ENCODE results near the gene RCOR3.
"Not testable (repeated sequence)": the region's sequence is repeated elsewhere in the genome, so short reads cannot be mapped to it uniquely, and the experiment has no call there.

The RCOR3 gene

GRCh38 chr1:211260141-211261107, 1.3 kb downstream of the RCOR3 start:
- peak; percentile 83 for DNase-seq

DNA sequence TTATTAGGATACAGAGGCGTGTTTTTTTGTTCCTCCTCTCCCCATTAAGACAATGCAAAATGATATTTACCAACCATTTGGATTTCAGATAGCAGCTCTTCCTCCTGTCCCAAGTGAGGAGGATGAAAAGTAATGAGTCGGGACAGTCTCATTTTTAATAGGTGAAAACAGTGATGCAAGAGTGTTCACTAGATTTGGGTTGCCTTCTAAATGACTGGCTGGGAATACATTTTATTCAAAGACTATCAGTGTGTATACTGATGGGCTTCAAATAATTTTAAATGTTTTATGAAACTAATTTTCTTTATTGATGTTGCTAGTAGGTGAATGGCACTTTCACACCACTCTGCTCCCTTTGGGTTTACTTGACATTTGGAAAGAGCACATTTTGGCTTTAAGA, 2.1 kb downstream of the RCOR3 start:
- DNase-seq: no peak

GRCh38 chr1:211263022-211263421, 3.9 kb downstream of the RCOR3 start:
- DNase-seq: not testable (repeated sequence)

GRCh38 chr1:211267204-211267857, 8.2 kb downstream of the RCOR3 start:
- no peak for DNase-seq

GRCh38 chr1:211279340-211279739, 20.2 kb downstream of the RCOR3 start:
- no peak for DNase-seq

DNA sequence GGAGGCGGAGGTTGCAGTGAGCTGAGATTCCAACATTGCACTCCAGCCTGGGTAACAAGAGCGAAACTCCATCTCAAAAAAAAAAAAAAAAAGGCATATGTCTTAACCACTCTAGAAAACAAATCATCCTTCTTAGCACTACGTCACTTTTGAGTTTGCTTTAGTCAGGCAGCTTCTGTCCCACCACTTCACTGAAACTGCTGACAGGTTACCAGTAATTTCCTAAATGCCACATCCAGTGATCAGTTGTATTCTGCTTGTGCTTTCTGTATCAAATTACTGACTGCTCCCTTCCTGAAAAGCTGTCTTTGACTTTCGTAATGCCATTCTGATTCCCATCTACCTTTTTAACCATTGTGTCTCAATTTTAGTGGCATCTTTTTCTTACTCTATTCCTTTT, 21.7 kb downstream of the RCOR3 start:
- no peak for DNase-seq

GRCh38 chr1:211281320-211282022, 22.3 kb downstream of the RCOR3 start:
- no peak for DNase-seq

- no peak for DNase-seq
These were observed 22.8 kb downstream of the RCOR3 start for GRCh38 chr1:211282023-211282373.

DNA sequence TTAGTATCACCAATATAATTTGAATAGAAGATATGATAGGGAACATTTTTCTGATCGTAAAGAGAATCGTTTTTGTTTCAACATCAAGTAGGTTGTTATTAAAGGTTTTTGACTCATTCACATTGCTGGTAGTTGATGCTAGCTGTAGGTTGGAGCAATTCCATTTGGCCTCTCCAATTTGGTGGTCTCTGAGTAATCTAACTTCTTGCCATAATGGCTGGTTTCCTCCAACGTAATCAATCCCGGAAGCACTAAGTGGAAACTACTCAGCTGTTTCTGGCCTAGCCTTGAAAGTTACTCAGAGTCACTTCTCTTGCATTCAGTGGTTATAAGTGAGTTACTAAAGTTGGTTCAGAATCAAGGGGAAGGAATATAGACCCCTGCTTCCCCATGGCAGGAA, 26.0 kb downstream of the RCOR3 start:
- no peak for DNase-seq

GRCh38 chr1:211287218-211287617, 28.1 kb downstream of the RCOR3 start:
- no peak for DNase-seq

- DNase-seq: no peak
These were observed 33.2 kb downstream of the RCOR3 start for GRCh38 chr1:211292411-211292810.

DNA sequence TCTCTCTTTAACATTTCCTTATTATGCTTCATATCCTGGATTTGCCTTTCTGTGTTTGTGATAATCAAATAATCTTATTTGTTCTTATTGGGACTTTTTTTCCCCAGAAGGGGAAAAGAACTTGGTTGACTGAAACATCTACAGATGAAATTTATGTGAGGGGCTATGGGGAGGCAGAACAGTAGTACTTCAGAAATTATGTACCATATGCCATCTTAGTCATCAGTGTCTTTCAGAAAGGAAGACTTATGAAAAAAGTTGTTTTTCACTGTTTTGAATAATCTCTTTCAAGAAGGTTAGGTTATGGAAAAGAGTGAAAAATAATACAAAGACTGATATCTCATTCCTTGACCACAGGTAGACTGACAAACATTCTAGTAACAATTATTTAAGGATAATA, 37.2 kb downstream of the RCOR3 start:
- DNase-seq: no peak

DNA sequence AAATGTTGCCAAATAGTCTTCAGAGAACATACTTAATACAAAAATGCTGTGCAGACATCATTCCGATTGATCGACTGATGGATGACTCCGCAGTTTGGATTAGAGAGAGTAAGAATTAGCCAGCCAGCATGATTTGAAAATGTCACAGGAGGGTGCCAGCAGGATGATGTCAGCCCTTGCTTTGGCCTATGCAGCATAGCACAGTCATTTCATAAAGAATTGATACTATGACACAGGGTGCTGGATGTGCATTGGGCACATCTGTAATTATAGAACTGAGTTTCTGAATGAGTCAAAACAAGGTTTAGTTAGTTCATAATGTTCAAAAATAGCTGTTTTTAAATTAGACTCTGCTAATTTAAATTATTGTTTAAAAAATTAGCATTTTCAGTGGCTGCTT, 45.9 kb downstream of the RCOR3 start:
- no peak for DNase-seq

DNA sequence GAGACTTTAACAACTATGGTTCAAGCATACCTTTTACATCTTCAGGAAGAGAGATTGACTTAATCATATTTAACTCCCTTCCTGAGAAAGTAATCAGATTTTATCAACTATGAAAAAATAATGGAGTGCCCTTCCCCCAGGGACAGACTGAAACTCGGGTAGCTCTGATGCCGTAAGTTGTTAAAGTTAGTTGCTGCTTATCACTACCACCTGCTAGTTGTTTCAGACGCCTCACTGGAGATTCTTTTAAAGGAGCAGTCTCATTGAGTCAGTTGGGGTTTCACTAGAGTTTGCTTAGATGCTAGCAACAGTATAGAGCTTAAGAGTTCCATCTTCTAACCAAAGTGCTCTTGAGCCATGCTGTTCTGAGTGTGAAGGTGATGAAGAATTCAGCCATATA, 50.5 kb downstream of the RCOR3 start:
- DNase-seq: no peak

- no peak for DNase-seq
These were observed 54.2 kb downstream of the RCOR3 start for GRCh38 chr1:211313392-211313791.

- no peak for DNase-seq
These were observed 59.6 kb downstream of the RCOR3 start for GRCh38 chr1:211318576-211319280.

GRCh38 chr1:211319892-211320291, 60.7 kb downstream of the RCOR3 start:
- DNase-seq: no peak

DNA sequence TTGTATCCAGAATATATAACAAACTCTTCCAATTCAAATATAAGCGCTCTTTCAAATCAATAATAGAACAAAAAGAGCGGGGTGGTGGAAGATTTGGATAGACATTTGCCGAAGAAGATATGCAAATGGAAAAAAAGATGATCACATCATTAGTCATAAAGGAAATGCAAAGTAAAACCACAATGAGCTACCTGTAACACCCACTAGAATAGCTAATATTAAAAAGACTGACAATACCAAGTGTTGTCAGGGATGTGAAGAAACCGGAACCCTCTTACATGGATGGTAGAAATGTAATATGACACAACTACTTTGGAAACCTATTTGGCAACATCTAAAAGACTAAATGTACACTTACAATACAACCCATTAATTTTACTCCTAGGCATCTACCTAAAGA, 61.8 kb downstream of the RCOR3 start:
- DNase-seq: no peak

DNA sequence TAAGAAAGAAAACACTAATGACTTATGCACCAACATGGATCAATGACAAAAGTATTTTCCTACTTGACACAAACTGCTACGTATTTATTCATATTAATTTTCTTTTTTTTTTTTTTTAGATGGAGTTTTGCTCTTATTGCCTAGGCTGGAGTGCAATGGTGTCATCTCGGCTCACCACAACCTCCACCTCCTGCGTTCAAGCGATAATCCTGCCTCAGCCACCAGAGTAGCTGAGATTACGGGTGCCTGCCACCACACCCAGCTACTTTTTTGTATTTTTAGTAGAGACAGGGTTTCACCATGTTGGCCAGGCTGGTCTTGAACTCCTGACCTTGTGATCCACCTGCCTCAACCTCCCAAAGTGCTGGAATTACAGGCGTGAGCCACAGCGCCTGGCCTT, 62.5 kb downstream of the RCOR3 start:
- not testable (repeated sequence) for DNase-seq

GRCh38 chr1:211323156-211324063, 64.2 kb downstream of the RCOR3 start:
- peak; percentile 20 for DNase-seq

- no peak for DNase-seq
These were observed 66.0 kb downstream of the RCOR3 start for GRCh38 chr1:211324992-211325775.

Measured in DMS79 (cell line).